Liver (tissue), 9 donors: ENCODE data around the gene EARS2. TPM values are rescaled to one million over a fixed set of nuclear protein-coding genes. Genes with fewer than 3 reads are reported as not detected.

Experiments used
- DNase-seq: peaks from one replicate; pipeline ENCODE4 v3.0.0-alpha.2; 2017; ENCODE audit warnings: low spot score
- H3K27ac ChIP-seq, 2 donors: one replicate each; pipeline ENCODE4 v1.7.0; 2013; ENCODE audit warnings: inconsistent platforms in 2 of 2, low read length in 2 of 2, control low read depth in 1 of 2, low read depth in 1 of 2, mild to moderate bottlenecking in 1 of 2
- H3K27me3 ChIP-seq, 4 donors: one replicate each; pipeline versions ENCODE4 v1.6.1 to v1.7.0; 2013; ENCODE audit warnings: low read length in 3 of 4, inconsistent platforms in 1 of 4, mild to moderate bottlenecking in 1 of 4, moderate library complexity in 1 of 4; ENCODE audit not compliant: control insufficient read depth in 4 of 4, insufficient read depth in 4 of 4
- H3K36me3 ChIP-seq, 4 donors: one replicate each; pipeline versions ENCODE4 v1.6.1 to v1.7.0; 2013; ENCODE audit warnings: low read length in 3 of 4, mild to moderate bottlenecking in 3 of 4, low read depth in 1 of 4, moderate library complexity in 1 of 4; ENCODE audit not compliant: control insufficient read depth in 4 of 4, insufficient read depth in 3 of 4
- H3K4me1 ChIP-seq, 4 donors: one replicate each; pipeline versions ENCODE4 v1.6.1 to v1.7.0; 2013; ENCODE audit warnings: low read length in 3 of 4, mild to moderate bottlenecking in 3 of 4, moderate library complexity in 1 of 4; ENCODE audit not compliant: control insufficient read depth in 4 of 4, insufficient read depth in 4 of 4
- H3K4me3 ChIP-seq, 3 donors: one replicate each; pipeline versions ENCODE4 v1.6.1 to v1.7.0; 2013; ENCODE audit warnings: low read length in 3 of 3, control low read depth in 1 of 3, low read depth in 1 of 3, mild to moderate bottlenecking in 1 of 3
- H3K9ac ChIP-seq, 2 donors: one replicate each; pipeline ENCODE4 v1.7.0; 2013; ENCODE audit warnings: low read length in 2 of 2, mild to moderate bottlenecking in 2 of 2, moderate library complexity in 2 of 2, control low read depth in 1 of 2, low read depth in 1 of 2
- H3K9me3 ChIP-seq, 4 donors: one replicate each; pipeline versions ENCODE4 v1.6.1 to v1.7.0; 2013; ENCODE audit warnings: low read length in 3 of 4; ENCODE audit not compliant: control insufficient read depth in 4 of 4
- ATF3 ChIP-seq: IDR thresholded peaks from 2 replicates; pipeline ENCODE4 v1.6.1; 2016; ENCODE audit warnings: antibody characterized with exemption
- CTCF ChIP-seq: fragments of 150-350 bp; IDR thresholded peaks from 2 replicates; pipeline ENCODE4 v1.5.1; 2017; ENCODE audit warnings: improper control_type of control experiment, low read depth, low read length; ENCODE audit not compliant: missing input control
- EGR1 ChIP-seq, 2 donors: IDR thresholded peaks; 2 replicates each; pipeline ENCODE4 v1.6.1; 2016 to 2018; ENCODE audit warnings: antibody characterized with exemption in 2 of 2, low read depth in 2 of 2
- FOXA1 ChIP-seq: IDR thresholded peaks from 2 replicates; pipeline ENCODE4 v1.6.1; 2016; ENCODE audit warnings: antibody characterized with exemption
- FOXA2 ChIP-seq: IDR thresholded peaks from 2 replicates; pipeline ENCODE4 v1.6.1; 2016; ENCODE audit warnings: antibody characterized with exemption
- GABPA ChIP-seq, 2 donors: IDR thresholded peaks in 1 of 2; conservative IDR thresholded peaks in 1 of 2; 2 replicates each; pipeline ENCODE4 v1.6.1; 2016; ENCODE audit warnings: antibody characterized with exemption in 2 of 2, mild to moderate bottlenecking in 1 of 2, moderate library complexity in 1 of 2
- HNF4A ChIP-seq, 2 donors: conservative IDR thresholded peaks; 2 replicates each; pipeline ENCODE4 v1.6.1; 2016; ENCODE audit warnings: antibody characterized with exemption in 2 of 2, mild to moderate bottlenecking in 2 of 2
- HNF4G ChIP-seq: IDR thresholded peaks from 2 replicates; pipeline ENCODE4 v1.6.1; 2016; ENCODE audit warnings: antibody characterized with exemption
- JUND ChIP-seq, 2 donors: IDR thresholded peaks; 2 replicates each; pipeline ENCODE4 v1.6.1; 2016; ENCODE audit warnings: antibody characterized with exemption in 2 of 2
- NR2F2 ChIP-seq: IDR thresholded peaks from 2 replicates; pipeline ENCODE4 v1.6.1; 2016; ENCODE audit warnings: antibody characterized with exemption
- RAD21 ChIP-seq, 2 donors: IDR thresholded peaks; 2 replicates each; pipeline ENCODE4 v1.6.1; 2016; ENCODE audit warnings: antibody characterized with exemption in 2 of 2, mild to moderate bottlenecking in 2 of 2
- REST ChIP-seq: IDR thresholded peaks from 2 replicates; pipeline ENCODE4 v1.6.1; 2016; ENCODE audit warnings: antibody characterized with exemption, mild to moderate bottlenecking
- RXRA ChIP-seq, 2 donors: IDR thresholded peaks; 2 replicates each; pipeline ENCODE4 v1.6.1; 2017 to 2018; ENCODE audit warnings: antibody characterized with exemption in 2 of 2, mild to moderate bottlenecking in 1 of 2
- SP1 ChIP-seq: IDR thresholded peaks from 2 replicates; pipeline ENCODE4 v1.6.1; 2018; ENCODE audit warnings: antibody characterized with exemption, mild to moderate bottlenecking
- TAF1 ChIP-seq: conservative IDR thresholded peaks from 2 replicates; pipeline ENCODE4 v1.6.1; 2016; ENCODE audit warnings: antibody characterized with exemption, mild to moderate bottlenecking
- YY1 ChIP-seq: IDR thresholded peaks from 2 replicates; pipeline ENCODE4 v1.6.1; 2016; ENCODE audit warnings: antibody characterized with exemption, mild to moderate bottlenecking
- WGBS: extraction: QIAGEN DNeasy Blood & Tissue Kit; methylation state at CpG from one replicate; pipeline ENCODE4 v1.1.7; 2013; 5-methylcytosine and 5-hydroxymethylcytosine counted together
- polyA plus RNA-seq, 2 donors: library from polyadenylated mRNA; stranded (reverse) in 1 of 2; unstranded in 1 of 2; fragments of 200-250 nt in 1 of 2; fragments of >200 nt in 1 of 2; fragmentation: Nextera tagmentation in 1 of 2; extraction: Ambion mirVana in 1 of 2; gene quantifications; one replicate each; pipeline versions ENCODE4 v1.2.1 to v1.2.3, GENCODE V29; 2013 to 2015
- total RNA-seq, 2 donors: library from RNA; depleted of rRNA; stranded (reverse); fragments of >200 nt; gene quantifications; one replicate each; pipeline ENCODE4 v1.2.3, GENCODE V29; 2014
- TF ChIP-seq, protein P1 (sequence below): IDR thresholded peaks from 2 replicates; pipeline ENCODE4 v1.6.1; 2016; ENCODE audit warnings: antibody characterized with exemption
- TF ChIP-seq, protein P2 (sequence below): IDR thresholded peaks from 2 replicates; pipeline ENCODE4 v1.6.1; 2016; ENCODE audit warnings: antibody characterized with exemption
- donor health status: healthy.
- donor health status: healthy.
- donor health status: healthy.
- donor health status: healthy.
- donor health status: healthy.

Gene EARS2
- total and polyA plus RNA-seq, 4 donors: 11.6 to 31.0 (median 19.6) TPM

DNA sequence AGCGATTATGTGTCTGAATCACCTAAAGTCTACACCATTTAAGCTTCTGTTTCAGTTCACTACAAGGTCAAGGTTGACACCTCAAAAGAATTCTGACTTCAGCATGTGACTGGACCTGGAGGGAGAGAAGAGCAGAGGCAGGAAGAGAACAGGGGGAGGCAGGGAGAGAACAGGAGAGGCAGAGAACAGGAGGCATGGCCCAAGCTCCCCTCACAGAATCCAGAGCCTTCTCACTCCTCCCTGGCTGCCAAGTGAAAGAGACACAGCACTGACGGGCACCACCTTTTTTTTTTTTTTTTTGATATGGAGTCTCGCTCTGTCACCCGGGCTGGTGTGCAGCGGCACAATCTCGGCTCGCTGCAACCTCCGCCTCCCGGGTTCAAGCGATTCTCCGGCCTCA lies 58.3 kb downstream of the EARS2 start (continued):
- TF ChIP-seq EGR1 (IDR thresholded peaks at IDR 0.05; ENCODE audit: low read depth in 2 of 2) (no peak), CTCF (no peak), NR2F2 (no peak), HNF4G (no peak)

DNA sequence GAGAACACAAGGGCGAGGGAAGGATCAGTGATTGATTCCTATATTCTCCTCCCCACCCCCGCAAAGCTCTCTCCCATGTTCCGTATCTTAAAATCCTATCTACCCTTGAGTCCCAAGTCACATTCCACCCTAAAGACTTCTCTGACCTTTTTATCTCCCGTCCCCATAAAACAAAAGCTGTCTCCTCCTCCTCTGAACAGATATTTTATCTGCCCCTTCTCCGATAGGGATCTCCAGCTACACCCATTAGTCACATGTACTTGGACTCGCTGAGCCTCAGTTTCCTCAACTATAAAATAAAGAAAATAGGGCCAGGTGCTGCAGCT lies 59.6 kb downstream of the EARS2 start:
- TF ChIP-seq HNF4A (conservative IDR thresholded peaks at IDR 0.05): no peak
- no peak for TF ChIP-seq EGR1 (IDR thresholded peaks at IDR 0.05; ENCODE audit: low read depth in 2 of 2)
- no peak for TF ChIP-seq REST
- TF ChIP-seq, protein P1, sequence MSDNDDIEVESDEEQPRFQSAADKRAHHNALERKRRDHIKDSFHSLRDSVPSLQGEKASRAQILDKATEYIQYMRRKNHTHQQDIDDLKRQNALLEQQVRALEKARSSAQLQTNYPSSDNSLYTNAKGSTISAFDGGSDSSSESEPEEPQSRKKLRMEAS: no peak
- no peak for TF ChIP-seq JUND (IDR thresholded peaks at IDR 0.05)
- no peak for TF ChIP-seq ATF3
- no peak for TF ChIP-seq TAF1
- no peak for TF ChIP-seq CTCF
- TF ChIP-seq RXRA (IDR thresholded peaks at IDR 0.05): no peak
- TF ChIP-seq RAD21 (IDR thresholded peaks at IDR 0.05): no peak
- TF ChIP-seq, protein P2, sequence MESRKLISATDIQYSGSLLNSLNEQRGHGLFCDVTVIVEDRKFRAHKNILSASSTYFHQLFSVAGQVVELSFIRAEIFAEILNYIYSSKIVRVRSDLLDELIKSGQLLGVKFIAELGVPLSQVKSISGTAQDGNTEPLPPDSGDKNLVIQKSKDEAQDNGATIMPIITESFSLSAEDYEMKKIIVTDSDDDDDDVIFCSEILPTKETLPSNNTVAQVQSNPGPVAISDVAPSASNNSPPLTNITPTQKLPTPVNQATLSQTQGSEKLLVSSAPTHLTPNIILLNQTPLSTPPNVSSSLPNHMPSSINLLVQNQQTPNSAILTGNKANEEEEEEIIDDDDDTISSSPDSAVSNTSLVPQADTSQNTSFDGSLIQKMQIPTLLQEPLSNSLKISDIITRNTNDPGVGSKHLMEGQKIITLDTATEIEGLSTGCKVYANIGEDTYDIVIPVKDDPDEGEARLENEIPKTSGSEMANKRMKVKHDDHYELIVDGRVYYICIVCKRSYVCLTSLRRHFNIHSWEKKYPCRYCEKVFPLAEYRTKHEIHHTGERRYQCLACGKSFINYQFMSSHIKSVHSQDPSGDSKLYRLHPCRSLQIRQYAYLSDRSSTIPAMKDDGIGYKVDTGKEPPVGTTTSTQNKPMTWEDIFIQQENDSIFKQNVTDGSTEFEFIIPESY: no peak
- no peak for TF ChIP-seq HNF4G
- TF ChIP-seq YY1: no peak
- no peak for TF ChIP-seq FOXA2
- TF ChIP-seq GABPA (IDR thresholded peaks at IDR 0.05 in 1 of 2, conservative IDR thresholded peaks at IDR 0.05 in 1 of 2): no peak
- TF ChIP-seq SP1: no peak
- TF ChIP-seq NR2F2: no peak
- TF ChIP-seq FOXA1: no peak
- no peak overlapping the region for H3K9ac ChIP-seq
- H3K27me3 ChIP-seq: no peaks in the 10 kb centered on the region
- no peak for DNase-seq
- H3K4me3 ChIP-seq: no peak overlapping the region
- H3K9me3 ChIP-seq: no peaks in the 10 kb centered on the region
- H3K27ac ChIP-seq: peak overlapping the region; percentile 49 to 52
- 78% methylated on average over 6 of the region's 6 CpGs for WGBS
- H3K36me3 ChIP-seq: peaks cover 3 to 26% (median 19%) of the 10 kb centered on the region in 4 donors
- H3K4me1 ChIP-seq: peaks cover 6 to 22% (median 19%) of the 10 kb centered on the region in 4 donors
